ENCODE data around the gene KCND1.

KCND1 gene

GRCh38 chrX:48975041-48975440, 3.4 kb upstream of the KCND1 start:
- no peak for TF ChIP-seq CTCF (IDR thresholded peaks at IDR 0.05; ENCODE audit: low read depth, low read length)
- H3K4me3 ChIP-seq (ENCODE audit: low read depth, low read length) = no peak overlapping the region

- H3K4me3 ChIP-seq (ENCODE audit: low read depth, low read length) = no peak overlapping the region
- no peak for TF ChIP-seq CTCF (IDR thresholded peaks at IDR 0.05; ENCODE audit: low read depth, low read length)
These were observed 2.9 kb upstream of the KCND1 start for GRCh38 chrX:48974574-48974973.

- no peak for TF ChIP-seq CTCF (IDR thresholded peaks at IDR 0.05; ENCODE audit: low read depth, low read length)
- H3K4me3 ChIP-seq (ENCODE audit: low read depth, low read length) = no peak overlapping the region
These were observed 2.4 kb upstream of the KCND1 start for GRCh38 chrX:48974033-48974432.

- peak overlapping the region; percentile 21; the same call in 1 of the 2 replicates for H3K4me3 ChIP-seq (ENCODE audit: low read depth, low read length)
- peak; percentile 47 for TF ChIP-seq CTCF (IDR thresholded peaks at IDR 0.05; ENCODE audit: low read depth, low read length)
These were observed 848 bp upstream of the KCND1 start for GRCh38 chrX:48972220-48973164.

GRCh38 chrX:48969471-48969870, 2.2 kb downstream of the KCND1 start:
- no peak for TF ChIP-seq CTCF (IDR thresholded peaks at IDR 0.05; ENCODE audit: low read depth, low read length)

GRCh38 chrX:48968377-48968776, 3.3 kb downstream of the KCND1 start:
- no peak overlapping the region for H3K4me3 ChIP-seq (ENCODE audit: low read depth, low read length)
- no peak for TF ChIP-seq CTCF (IDR thresholded peaks at IDR 0.05; ENCODE audit: low read depth, low read length)

More at GRCh38 chrX:48969471-48969870, 2.2 kb downstream of the KCND1 start:
- H3K4me3 ChIP-seq (ENCODE audit: low read depth, low read length) = no peak overlapping the region

Measured in WI38 (cell line).